Adrenal gland (tissue), 12 donors: ENCODE data around the gene RPRD1A. TPM values are rescaled to one million over a fixed set of nuclear protein-coding genes. Genes with fewer than 3 reads are reported as not detected.
"Not testable (repeated sequence)": the region's sequence is repeated elsewhere in the genome, so short reads cannot be mapped to it uniquely, and the experiment has no call there.

Source experiments
- DNase-seq, 7 donors: peaks; one replicate each; pipeline ENCODE4 v3.0.0-alpha.2; 2019 to 2020
- H3K27ac ChIP-seq, 5 donors: fragments of 200-600 bp; sonication (generic) in 4 of 5; 1 replicate in 3 of 5; 2 replicates in 2 of 5; pipeline versions ENCODE4 v1.5.1 to v1.8.0; 2016 to 2020; ENCODE audit warnings: mild to moderate bottlenecking in 1 of 5
- H3K27me3 ChIP-seq: fragments of 200-600 bp; 2 replicates; pipeline ENCODE4 v1.8.0; 2021
- H3K36me3 ChIP-seq, 2 donors: fragments of 200-600 bp; replicated peaks in 1 of 2; 1 replicate in 1 of 2; 2 replicates in 1 of 2; pipeline versions ENCODE4 v1.5.1 to v1.8.0; 2018 to 2022
- H3K4me1 ChIP-seq, 2 donors: fragments of 200-600 bp; replicated peaks in 1 of 2; 1 replicate in 1 of 2; 2 replicates in 1 of 2; pipeline versions ENCODE4 v1.5.1 to v1.8.0; 2018 to 2021
- H3K4me3 ChIP-seq, 4 donors: fragments of 200-600 bp; sonication (generic) in 3 of 4; one replicate each; pipeline ENCODE4 v1.5.1; 2016 to 2018
- H3K9me3 ChIP-seq, 3 donors: fragments of 200-600 bp; sonication (generic) in 1 of 3; replicated peaks in 1 of 3; 1 replicate in 2 of 3; 2 replicates in 1 of 3; pipeline versions ENCODE4 v1.5.1 to v1.8.0; 2016 to 2021
- POLR2A ChIP-seq, 2 donors: fragments of 450-650 bp; IDR thresholded peaks; one replicate each; pipeline ENCODE4 v1.6.1; 2017; ENCODE audit warnings: antibody characterized with exemption in 2 of 2, mild to moderate bottlenecking in 2 of 2, moderate library complexity in 1 of 2
- WGBS, 4 donors: extraction: QIAGEN DNeasy Blood & Tissue Kit in 2 of 4; methylation state at CpG; one replicate each; pipeline versions ENCODE4 v1.1.5 to v1.1.7; 2013 to 2017; 5-methylcytosine and 5-hydroxymethylcytosine counted together
- intact Hi-C, 2 donors: fragments of 100-400 bp; cut with DNase I; formaldehyde crosslinking; loops; one replicate each; pipeline versions ENCODE4 v1.14.1 to v1.15.0; 2022 to 2023
- polyA plus RNA-seq, 3 donors: library from polyadenylated mRNA; stranded (reverse); fragments of 200-250 nt in 2 of 3; fragments of 350-450 nt in 1 of 3; fragmentation: Illumina TruSeq in 1 of 3; extraction: RNeasy Lipid Tissue Mini Kit (QIAGEN cat#74804) in 1 of 3; gene quantifications; one replicate each; pipeline ENCODE4 v1.2.3, GENCODE V29; 2013 to 2014
- total RNA-seq, 9 donors: library from RNA; depleted of rRNA in 4 of 9; stranded (reverse); fragments of >200 nt in 4 of 9; fragments of 120-200 nt in 1 of 9; fragmentation: NEBNext Ultra II Directional in 1 of 9; extraction: Animal tissue kit (Norgen Biotek cat#: 25700) in 1 of 9; gene quantifications; one replicate each; pipeline versions ENCODE4 v1.1.0 to v1.2.4, GENCODE V29; 2013 to 2023
- TF ChIP-seq, protein P1 (sequence below), 6 experiments: fragments of 450-650 bp in 4 of 6; fragments of 200-600 bp in 2 of 6; sonication (generic) in 1 of 6; IDR thresholded peaks; 1 replicate in 5 of 6; 2 replicates in 1 of 6; pipeline versions ENCODE4 v1.5.1 to v1.8.0; 2016 to 2021; ENCODE audit warnings: antibody characterized with exemption in 6 of 6, mild to moderate bottlenecking in 2 of 6, moderate library complexity in 1 of 6
- donor health status: healthy with polysubstance abuse.
- donor health status: Bipolar disorder and iron deficiency.
- donor health status: DM: yes; HTN: yes; CAD: no.
- donor health status: DM: no; HTN: no; CAD: no.
- donor health status: DM: no; HTN: no; CAD: no.
- donor health status: DM: yes; HTN: yes; CAD: no.

RPRD1A gene
- total and polyA plus RNA-seq, 12 donors = 28.9 to 128 (median 58.4) TPM

GRCh38 chr18:36066686-36067054 is 689 bp downstream of the RPRD1A start:
- TF ChIP-seq POLR2A (IDR thresholded peaks at IDR 0.05) = no peak
- TF ChIP-seq, protein P1, sequence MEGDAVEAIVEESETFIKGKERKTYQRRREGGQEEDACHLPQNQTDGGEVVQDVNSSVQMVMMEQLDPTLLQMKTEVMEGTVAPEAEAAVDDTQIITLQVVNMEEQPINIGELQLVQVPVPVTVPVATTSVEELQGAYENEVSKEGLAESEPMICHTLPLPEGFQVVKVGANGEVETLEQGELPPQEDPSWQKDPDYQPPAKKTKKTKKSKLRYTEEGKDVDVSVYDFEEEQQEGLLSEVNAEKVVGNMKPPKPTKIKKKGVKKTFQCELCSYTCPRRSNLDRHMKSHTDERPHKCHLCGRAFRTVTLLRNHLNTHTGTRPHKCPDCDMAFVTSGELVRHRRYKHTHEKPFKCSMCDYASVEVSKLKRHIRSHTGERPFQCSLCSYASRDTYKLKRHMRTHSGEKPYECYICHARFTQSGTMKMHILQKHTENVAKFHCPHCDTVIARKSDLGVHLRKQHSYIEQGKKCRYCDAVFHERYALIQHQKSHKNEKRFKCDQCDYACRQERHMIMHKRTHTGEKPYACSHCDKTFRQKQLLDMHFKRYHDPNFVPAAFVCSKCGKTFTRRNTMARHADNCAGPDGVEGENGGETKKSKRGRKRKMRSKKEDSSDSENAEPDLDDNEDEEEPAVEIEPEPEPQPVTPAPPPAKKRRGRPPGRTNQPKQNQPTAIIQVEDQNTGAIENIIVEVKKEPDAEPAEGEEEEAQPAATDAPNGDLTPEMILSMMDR (IDR thresholded peaks at IDR 0.05) = no peak
- peak overlapping the region; percentile 39 to 96 (median 83) for H3K4me3 ChIP-seq
- H3K27me3 ChIP-seq = no peaks in the 10 kb centered on the region
- no peaks in the 10 kb centered on the region for H3K36me3 ChIP-seq
- peaks cover 0 to 3% (median 0%) of the 10 kb centered on the region in 3 donors for H3K9me3 ChIP-seq
- intact Hi-C loops = no loop called here
- DNase-seq = no peak
- peak overlapping the region; percentile 85 to 100 (median 91) for H3K27ac ChIP-seq
- 0 to 2% (median 0%) methylated on average over 5 of the region's 5 CpGs for WGBS, 4 donors
- peaks cover 11 to 31% of the 10 kb centered on the region in 2 donors for H3K4me1 ChIP-seq

- intact Hi-C loops = no loop called here
- 8 to 20% (median 14%) methylated on average over 5 of the region's 5 CpGs for WGBS, 4 donors
Observed at GRCh38 chr18:36066001-36066400, 1.4 kb downstream of the RPRD1A start.

DNA sequence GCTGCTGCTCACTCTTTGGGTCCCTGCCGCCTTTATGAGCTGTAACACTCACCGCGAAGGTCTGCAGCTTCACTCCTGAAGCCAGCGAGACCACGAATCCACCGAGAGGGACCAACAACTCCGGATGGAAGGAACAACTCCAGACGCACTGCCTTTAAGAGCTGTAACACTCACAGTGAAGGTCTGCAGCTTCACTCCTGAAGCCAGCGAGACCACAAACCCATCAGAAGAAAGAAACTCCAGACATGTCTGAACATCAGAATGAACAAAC is 2.6 kb downstream of the RPRD1A start:
- WGBS, 4 donors = 93 to 96% (median 93%) methylated on average over 4 to 9 of the region's 9 CpGs

More at GRCh38 chr18:36066001-36066400, 1.4 kb downstream of the RPRD1A start:
- no peaks in the 10 kb centered on the region for H3K36me3 ChIP-seq
- peak overlapping the region in 3 of 4 donors; percentile 15 to 96 (median 83) for H3K4me3 ChIP-seq
- H3K27ac ChIP-seq = no peak overlapping the region
- no peak for TF ChIP-seq POLR2A (IDR thresholded peaks at IDR 0.05)
- TF ChIP-seq, protein P1 (IDR thresholded peaks at IDR 0.05) = no peak
- peaks cover 0 to 3% (median 0%) of the 10 kb centered on the region in 3 donors for H3K9me3 ChIP-seq
- no peaks in the 10 kb centered on the region for H3K27me3 ChIP-seq
- DNase-seq = no peak
- peaks cover 11 to 38% of the 10 kb centered on the region in 2 donors for H3K4me1 ChIP-seq

GRCh38 chr18:36064027-36064808 is 3.1 kb downstream of the RPRD1A start:
- no peak for TF ChIP-seq POLR2A (IDR thresholded peaks at IDR 0.05)
- TF ChIP-seq, protein P1 (IDR thresholded peaks at IDR 0.05) = no peak
- H3K36me3 ChIP-seq = no peaks in the 10 kb centered on the region
- no peaks in the 10 kb centered on the region for H3K27me3 ChIP-seq
- DNase-seq = no peak
- peaks cover 0 to 4% (median 3%) of the 10 kb centered on the region in 3 donors for H3K9me3 ChIP-seq
- H3K27ac ChIP-seq = no peak overlapping the region
- intact Hi-C loops = no loop called here
- H3K4me3 ChIP-seq = no peak overlapping the region
- 91 to 97% (median 94%) methylated on average over 26 to 31 of the region's 31 CpGs for WGBS, 4 donors
- H3K4me1 ChIP-seq = peaks cover 11 to 43% of the 10 kb centered on the region in 2 donors

More for the DNA sequence above, 2.6 kb downstream of the RPRD1A start:
- DNase-seq, H3K9me3 ChIP-seq, H3K4me3 ChIP-seq, H3K27me3 ChIP-seq, H3K36me3 ChIP-seq, intact Hi-C loops, H3K27ac ChIP-seq: not testable (repeated sequence)
- peaks cover 11 to 43% of the 10 kb centered on the region in 2 donors for H3K4me1 ChIP-seq

DNA sequence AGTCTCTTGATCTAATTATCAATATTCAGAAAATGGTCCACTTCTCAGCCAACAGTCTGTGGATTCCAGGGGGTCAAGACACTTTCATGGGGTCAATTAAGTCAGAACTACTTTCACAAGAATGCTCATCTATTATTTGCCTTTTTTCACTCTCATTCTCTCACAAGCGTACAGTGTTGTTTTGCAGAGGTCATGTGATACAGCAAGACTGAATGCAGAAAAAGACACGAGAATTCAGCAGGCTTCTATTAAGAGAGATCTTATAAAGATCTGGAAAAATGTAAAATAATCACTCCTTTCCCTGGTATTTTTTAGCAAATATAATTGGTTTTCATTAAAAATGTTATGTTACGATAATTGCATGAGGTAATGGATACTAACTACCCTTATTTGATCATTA is 8.7 kb downstream of the RPRD1A start:
- 80 to 85% (median 82%) methylated on average over 3 of the region's 3 CpGs for WGBS, 4 donors
- no peak for DNase-seq
- no peak overlapping the region for H3K4me3 ChIP-seq
- H3K36me3 ChIP-seq = no peaks in the 10 kb centered on the region
- no peaks in the 10 kb centered on the region for H3K27me3 ChIP-seq
- TF ChIP-seq POLR2A (IDR thresholded peaks at IDR 0.05) = no peak
- TF ChIP-seq, protein P1 (IDR thresholded peaks at IDR 0.05) = no peak
- H3K9me3 ChIP-seq = peaks cover 0 to 4% (median 0%) of the 10 kb centered on the region in 3 donors
- intact Hi-C loops = no loop called here
- peaks cover 0 to 32% of the 10 kb centered on the region in 2 donors for H3K4me1 ChIP-seq
- H3K27ac ChIP-seq = no peak overlapping the region
